Loucy (cell line): Measurements from ENCODE around the gene ZIC3.

ENCODE experiments used
- H2AFZ ChIP-seq: fragments of 200-600 bp; sonication (generic); 2 replicates; pipeline ENCODE4 v1.6.0; 2016; ENCODE audit warnings: antibody characterized with exemption, mild to moderate bottlenecking, low read length, moderate library complexity
- H3F3A ChIP-seq: fragments of 200-600 bp; 2 replicates; pipeline ENCODE4 v1.6.0; 2016; ENCODE audit warnings: antibody characterized with exemption, low read depth, mild to moderate bottlenecking
- H3K27me3 ChIP-seq: fragments of 200-600 bp; sonication (generic); 2 replicates; pipeline ENCODE4 v1.6.1; 2014; ENCODE audit warnings: low read length, mild to moderate bottlenecking; ENCODE audit not compliant: insufficient read depth, poor library complexity, severe bottlenecking
- H3K36me3 ChIP-seq: fragments of 200-600 bp; sonication (generic); 2 replicates; pipeline ENCODE4 v1.6.1; 2016; ENCODE audit warnings: low read length; ENCODE audit not compliant: insufficient read depth
- H3K4me1 ChIP-seq: fragments of 200-600 bp; sonication (generic); 2 replicates; pipeline ENCODE4 v1.5.1; 2014; ENCODE audit warnings: low read length, mild to moderate bottlenecking; ENCODE audit not compliant: insufficient read depth, poor library complexity, severe bottlenecking
- H3K4me2 ChIP-seq: fragments of 200-600 bp; sonication (generic); 2 replicates; pipeline ENCODE4 v1.6.0; 2014; ENCODE audit warnings: antibody characterized with exemption, low read length, low read depth, mild to moderate bottlenecking; ENCODE audit not compliant: poor library complexity, severe bottlenecking
- H3K4me3 ChIP-seq: fragments of 200-600 bp; sonication (generic); 2 replicates; pipeline ENCODE4 v1.5.1; 2014; ENCODE audit warnings: low read length, mild to moderate bottlenecking, mixed read lengths; ENCODE audit not compliant: poor library complexity, severe bottlenecking
- H3K79me2 ChIP-seq: fragments of 200-600 bp; sonication (generic); 2 replicates; pipeline ENCODE4 v1.6.1; 2014; ENCODE audit warnings: low read length; ENCODE audit not compliant: insufficient read depth
- H3K9ac ChIP-seq: fragments of 200-600 bp; sonication (generic); 2 replicates; pipeline ENCODE4 v1.6.0; 2014; ENCODE audit warnings: mild to moderate bottlenecking, low read depth, low read length, moderate library complexity; ENCODE audit not compliant: poor library complexity, severe bottlenecking
- H3K9me2 ChIP-seq: fragments of 200-600 bp; sonication (generic); replicated peaks from 2 replicates; pipeline ENCODE4 v1.6.1; 2016; ENCODE audit warnings: low read depth, low read length, mixed read lengths
- H3K9me3 ChIP-seq: fragments of 200-600 bp; sonication (generic); 2 replicates; pipeline ENCODE4 v1.6.1; 2014; ENCODE audit warnings: mild to moderate bottlenecking, antibody characterized with exemption, low read length, low read depth; ENCODE audit not compliant: insufficient read depth
- H4K20me1 ChIP-seq: fragments of 200-600 bp; sonication (generic); 2 replicates; pipeline ENCODE4 v1.6.0; 2014; ENCODE audit warnings: antibody characterized with exemption, low read length, mild to moderate bottlenecking; ENCODE audit not compliant: insufficient read depth, poor library complexity, severe bottlenecking
- CTCF ChIP-seq: fragments of 200-600 bp; sonication (generic); conservative IDR thresholded peaks from 2 replicates; pipeline ENCODE4 v1.5.1; 2014; ENCODE audit warnings: mild to moderate bottlenecking, antibody characterized with exemption, low read length
- EZH2phosphoT487 ChIP-seq: fragments of 200-600 bp; IDR thresholded peaks from 2 replicates; pipeline ENCODE4 v1.6.1; 2018; ENCODE audit warnings: antibody characterized with exemption, mild to moderate bottlenecking, moderate library complexity, borderline replicate concordance

ZIC3 gene

GRCh38 chrX:137575596-137576255, 9.8 kb downstream of the ZIC3 start:
- Histone ChIP-seq H3K36me3 (no peaks in the 10 kb centered on the region), H3F3A (no peaks in the 10 kb centered on the region), H3K9me3 (no peaks in the 10 kb centered on the region), H3K9ac (no peak overlapping the region), H3K27me3 (no peaks in the 10 kb centered on the region), H3K4me1 (no peaks in the 10 kb centered on the region), H3K79me2 (no peaks in the 10 kb centered on the region), H3K9me2 (no peaks in the 10 kb centered on the region), H3K4me3 (no peak overlapping the region), H4K20me1 (no peaks in the 10 kb centered on the region), H3K4me2 (no peak overlapping the region), H2AFZ (no peak overlapping the region)
- TF ChIP-seq EZH2phosphoT487: no peak
- TF ChIP-seq CTCF: no peak

- Histone ChIP-seq H3K9me3 (no peaks in the 10 kb centered on the region), H3K79me2 (no peaks in the 10 kb centered on the region), H3F3A (no peaks in the 10 kb centered on the region), H3K9me2 (no peaks in the 10 kb centered on the region), H3K4me2 (no peak overlapping the region), H3K36me3 (no peaks in the 10 kb centered on the region), H3K9ac (no peak overlapping the region), H2AFZ (no peak overlapping the region), H4K20me1 (no peaks in the 10 kb centered on the region), H3K27me3 (no peaks in the 10 kb centered on the region), H3K4me1 (no peaks in the 10 kb centered on the region), H3K4me3 (no peak overlapping the region)
- TF ChIP-seq CTCF (no peak), EZH2phosphoT487 (no peak)
These were observed 21.2 kb downstream of the ZIC3 start for GRCh38 chrX:137587151-137587550.

GRCh38 chrX:137600769-137601168, 34.8 kb downstream of the ZIC3 start:
- Histone ChIP-seq H3K4me1 (no peaks in the 10 kb centered on the region), H3K79me2 (no peaks in the 10 kb centered on the region), H2AFZ (no peak overlapping the region), H3K27me3 (no peaks in the 10 kb centered on the region), H3K4me3 (no peak overlapping the region), H3K9me2 (no peaks in the 10 kb centered on the region), H4K20me1 (no peaks in the 10 kb centered on the region), H3K36me3 (no peaks in the 10 kb centered on the region), H3K9me3 (no peaks in the 10 kb centered on the region), H3K9ac (no peak overlapping the region), H3F3A (no peaks in the 10 kb centered on the region), H3K4me2 (no peak overlapping the region)
- TF ChIP-seq CTCF (no peak), EZH2phosphoT487 (no peak)
